H1 (cell line): ENCODE results near the gene ALOX5AP. TPM values are rescaled to one million over a fixed set of nuclear protein-coding genes. Genes with fewer than 3 reads are reported as not detected.

Source experiments
- RAD21 ChIP-seq, 2 experiments: IDR thresholded peaks in 1 of 2; conservative IDR thresholded peaks in 1 of 2; 2 replicates each; pipeline ENCODE4 v1.6.1; 2011; ENCODE audit warnings: low read depth in 2 of 2, low read length in 2 of 2, improper control_type of control experiment in 1 of 2, inconsistent platforms in 1 of 2, mild to moderate bottlenecking in 1 of 2, moderate library complexity in 1 of 2
- polyA plus RNA-seq, 7 experiments: library from polyadenylated mRNA; depleted of rRNA in 3 of 7; stranded (reverse) in 5 of 7; unstranded in 2 of 7; fragments of >200 nt in 5 of 7; fragments of 200-250 nt in 2 of 7; gene quantifications; 1 replicate in 5 of 7; 2 replicates in 1 of 7; 4 replicates in 1 of 7; pipeline versions ENCODE4 v1.2.1 to v1.2.3, GENCODE V29; 2011 to 2013; ENCODE audit warnings: missing spikeins in 2 of 7, mixed read lengths in 2 of 7
- total RNA-seq: library from RNA; stranded (reverse); fragmentation: NEBNext Ultra II Directional; extraction: Animal tissue kit (Norgen Biotek cat#: 25700); gene quantifications from 2 replicates; pipeline ENCODE4 v1.2.1, GENCODE V29; 2021

ALOX5AP gene
- total and polyA plus RNA-seq, 2 of the 8 experiments (the other 6 are each of a cell fraction or from before 2014, with no cell fraction given) = not detected

DNA sequence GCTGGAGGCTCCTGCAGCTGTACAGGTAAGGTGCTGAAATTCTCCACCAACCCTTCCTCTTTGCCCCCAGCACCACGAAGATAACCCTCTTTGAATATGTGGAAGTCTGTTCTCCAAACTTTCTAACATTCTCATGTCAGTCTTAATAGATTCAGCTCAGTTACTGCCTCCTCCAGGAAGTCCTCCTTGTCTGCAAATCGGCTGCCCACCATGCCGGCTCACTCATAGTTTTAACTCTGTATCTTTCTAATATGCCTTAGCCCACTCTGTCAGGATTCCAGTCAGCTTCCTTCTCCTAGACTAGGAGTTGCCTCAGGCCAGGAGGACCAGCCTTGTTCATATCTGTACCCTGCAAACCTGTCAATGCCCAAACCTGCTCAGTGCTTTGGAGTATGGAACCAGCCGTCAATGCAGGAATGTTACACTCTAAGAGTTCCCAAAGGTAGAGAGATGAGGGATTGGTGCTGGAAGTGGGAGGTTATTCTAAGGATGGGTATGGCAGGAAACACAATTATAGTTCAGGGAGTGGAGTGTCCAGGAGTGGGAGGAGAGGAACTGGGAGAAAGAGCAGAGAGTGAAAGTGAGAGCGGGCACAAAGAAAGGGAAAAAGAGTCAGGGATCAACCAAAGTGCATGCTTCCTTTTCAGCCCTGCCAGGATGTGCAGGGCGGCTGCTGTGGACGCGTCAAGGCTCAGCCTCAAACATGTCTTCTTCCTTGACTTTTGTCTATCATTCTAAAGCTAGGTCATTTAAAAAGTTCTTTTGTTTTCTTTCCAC lies 38.0 kb upstream of the ALOX5AP start (continued):
- TF ChIP-seq RAD21 (IDR thresholded peaks at IDR 0.05 in 1 of 2, conservative IDR thresholded peaks at IDR 0.05 in 1 of 2; ENCODE audit: low read depth in 2 of 2, low read length in 2 of 2) = no peak
- TF ChIP-seq, all 59 proteins: peak for 0
